Right ventricle myocardium superior (tissue), 1 donor: ENCODE measurements around the gene ESPNL. TPM values are rescaled to one million over a fixed set of nuclear protein-coding genes. Genes with fewer than 3 reads are reported as not detected.

Experiments used
- ATAC-seq: fragments of 200-7000 bp; cut with Tn5 transposase; one replicate; pipeline ENCODE4 v1.9.1; 2020; ENCODE audit warnings: mild to moderate bottlenecking; ENCODE audit not compliant: poor library complexity
- DNase-seq: peaks from one replicate; pipeline ENCODE4 v3.0.0-alpha.2; 2020
- intact Hi-C: fragments of 100-400 bp; cut with DNase I; formaldehyde crosslinking; loops from one replicate; pipeline ENCODE4 v1.11.2; 2022
- total RNA-seq: library from RNA; stranded (reverse); fragmentation: NEBNext Ultra II Directional; extraction: Animal tissue kit (Norgen Biotek cat#: 25700); gene quantifications from one replicate; pipeline ENCODE4 v1.2.1, GENCODE V29; 2021
- donor health status: DM: no; HTN: yes; CAD: no; lungs with severe emphysema.

ESPNL gene
- total RNA-seq, 1 donor from 2014 or later, result not detected

DNA sequence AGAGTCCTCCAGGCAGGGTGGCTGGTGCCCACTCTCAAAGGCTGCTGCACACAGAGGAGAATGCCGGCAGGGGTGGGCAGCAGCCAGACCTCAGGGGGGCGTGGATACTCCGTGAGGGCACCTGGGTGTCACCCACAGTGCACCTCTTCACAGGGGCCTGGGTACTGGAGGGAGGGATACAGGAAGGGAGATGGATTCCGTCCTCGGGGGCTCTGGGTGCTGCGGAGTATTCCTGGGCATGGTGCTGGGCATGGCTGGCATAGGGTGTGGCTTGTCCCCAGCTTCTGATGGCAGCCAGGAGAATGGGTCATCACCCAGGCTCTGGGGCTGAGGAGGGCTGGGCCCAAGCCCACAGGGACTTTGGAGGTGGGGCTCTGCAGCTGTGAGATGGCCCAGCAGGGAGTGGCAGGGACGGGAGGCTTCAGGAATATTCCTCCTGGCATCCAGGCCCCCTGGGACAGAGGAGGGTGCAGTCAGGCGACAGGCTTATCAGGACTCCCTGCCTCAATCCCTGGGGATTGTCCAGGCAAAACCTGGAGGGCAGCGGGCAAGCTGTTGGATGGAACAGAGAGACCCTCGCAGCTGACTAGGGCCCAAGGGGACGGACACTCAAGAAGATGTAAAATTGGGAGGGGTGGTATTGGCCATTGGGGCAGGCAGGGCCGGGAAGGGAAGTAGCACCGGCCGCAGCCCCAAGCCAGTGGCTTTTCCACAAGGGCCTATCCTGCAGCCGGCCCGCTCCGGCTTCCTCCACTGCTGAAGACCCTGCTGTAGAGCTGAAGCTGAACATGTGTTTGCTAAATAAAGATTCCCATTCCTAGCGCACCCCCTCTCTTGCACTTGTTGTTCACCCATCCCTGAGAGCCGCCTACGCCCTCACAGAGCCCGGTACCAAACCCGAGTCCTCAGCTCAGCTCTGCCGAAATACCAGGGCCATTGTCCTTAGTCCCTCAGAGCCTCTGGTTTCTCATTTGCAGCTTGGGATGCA lies 32.6 kb downstream of the ESPNL start:
- intact Hi-C loops, result no loop called here
- ATAC-seq, result no peak
- peak; percentile 31 for DNase-seq

DNA sequence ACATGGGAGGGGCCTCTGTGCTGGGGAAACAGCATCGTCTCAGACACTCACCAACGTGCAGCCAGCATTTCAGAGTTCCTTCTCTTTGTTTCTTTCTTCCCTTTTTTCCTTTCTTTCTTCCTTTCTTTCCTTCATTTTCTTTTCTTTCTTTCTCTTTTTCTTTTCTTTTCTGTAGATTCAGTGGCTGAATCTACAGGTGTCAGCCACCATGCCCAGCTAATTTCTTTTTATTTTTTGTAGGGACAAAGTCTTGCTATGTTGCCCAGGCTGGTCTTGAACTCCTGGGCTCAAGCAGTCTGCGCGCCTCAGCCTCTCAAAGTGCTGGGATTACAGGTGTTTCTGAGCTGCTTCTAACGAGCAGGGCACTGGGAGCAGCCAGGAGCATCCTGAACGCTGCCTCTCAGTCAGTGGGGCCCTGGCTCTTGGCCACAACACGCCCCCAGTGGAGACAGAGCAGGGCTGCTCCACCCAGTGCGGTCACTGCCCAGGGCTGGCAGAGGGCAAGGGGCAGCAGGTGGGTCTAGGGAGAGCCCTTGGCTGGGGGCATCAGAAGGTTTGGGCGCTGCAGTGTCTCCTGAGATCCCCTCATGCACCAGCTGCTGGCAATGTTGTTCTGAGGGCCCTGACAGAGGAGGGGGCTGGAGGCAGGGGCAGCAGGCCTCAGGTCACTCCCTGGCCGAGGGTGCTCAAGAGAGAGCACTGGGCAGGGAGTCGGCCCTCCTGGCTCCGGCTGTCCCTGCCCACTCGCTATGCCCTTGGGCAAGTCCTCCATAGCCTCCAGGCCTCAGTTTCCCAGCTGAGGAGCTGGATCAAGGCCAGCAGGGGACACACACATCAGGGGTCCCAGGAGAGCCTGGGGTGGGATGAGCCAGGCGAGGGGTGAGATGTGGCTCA lies 33.6 kb downstream of the ESPNL start:
- no peak for ATAC-seq

DNA sequence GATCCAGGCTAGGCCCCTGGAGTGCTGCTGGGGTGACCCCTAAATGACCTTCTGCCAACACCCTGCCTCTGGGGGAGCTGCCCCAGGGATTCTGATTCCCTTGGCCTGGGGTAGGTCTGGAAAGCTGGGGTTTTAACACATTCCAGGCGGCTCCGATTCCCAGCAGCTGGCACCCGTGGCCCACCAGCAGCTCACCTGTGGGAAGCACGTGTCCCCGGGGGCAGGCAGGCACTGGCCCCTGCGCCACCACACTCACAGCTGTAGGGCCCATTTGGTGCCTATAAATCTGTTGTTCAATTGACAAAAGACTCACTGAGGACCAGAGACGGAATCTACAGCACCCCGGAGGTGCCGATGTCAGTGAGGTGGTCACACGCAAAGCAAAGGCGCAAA lies 34.2 kb downstream of the ESPNL start:
- ATAC-seq, result no peak
- intact Hi-C loops, result no loop called here
- DNase-seq, result peak; percentile 33

More for the DNA sequence above, 33.6 kb downstream of the ESPNL start:
- peak; percentile 32 for DNase-seq
- intact Hi-C loops, result no loop called here

DNA sequence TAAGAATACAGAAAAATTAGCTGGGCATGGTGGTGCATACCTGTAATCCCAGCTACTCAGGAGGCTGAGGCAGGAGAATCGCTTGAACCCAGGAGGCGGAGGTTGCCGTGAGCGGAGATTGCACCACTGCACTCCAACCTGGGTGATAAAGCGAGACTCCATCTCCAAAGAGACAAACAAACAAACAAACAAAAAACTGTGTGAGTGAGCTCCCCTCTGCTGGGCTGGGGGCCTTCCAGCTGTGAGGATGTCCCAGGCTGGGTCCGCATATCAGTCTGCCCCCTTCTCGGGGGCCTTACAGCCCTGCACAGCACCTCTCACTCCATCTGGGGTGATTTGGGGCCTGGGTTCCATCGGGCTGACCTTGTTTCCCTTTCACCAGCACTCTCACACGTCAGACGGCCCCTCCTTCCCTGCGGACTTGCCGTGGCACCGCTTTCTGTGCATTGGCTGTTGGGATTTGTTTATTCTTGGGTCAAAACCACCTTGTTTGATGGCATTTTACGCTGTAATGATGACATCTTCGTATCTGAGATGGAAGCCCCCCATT lies 35.5 kb downstream of the ESPNL start:
- no peak for ATAC-seq

DNA sequence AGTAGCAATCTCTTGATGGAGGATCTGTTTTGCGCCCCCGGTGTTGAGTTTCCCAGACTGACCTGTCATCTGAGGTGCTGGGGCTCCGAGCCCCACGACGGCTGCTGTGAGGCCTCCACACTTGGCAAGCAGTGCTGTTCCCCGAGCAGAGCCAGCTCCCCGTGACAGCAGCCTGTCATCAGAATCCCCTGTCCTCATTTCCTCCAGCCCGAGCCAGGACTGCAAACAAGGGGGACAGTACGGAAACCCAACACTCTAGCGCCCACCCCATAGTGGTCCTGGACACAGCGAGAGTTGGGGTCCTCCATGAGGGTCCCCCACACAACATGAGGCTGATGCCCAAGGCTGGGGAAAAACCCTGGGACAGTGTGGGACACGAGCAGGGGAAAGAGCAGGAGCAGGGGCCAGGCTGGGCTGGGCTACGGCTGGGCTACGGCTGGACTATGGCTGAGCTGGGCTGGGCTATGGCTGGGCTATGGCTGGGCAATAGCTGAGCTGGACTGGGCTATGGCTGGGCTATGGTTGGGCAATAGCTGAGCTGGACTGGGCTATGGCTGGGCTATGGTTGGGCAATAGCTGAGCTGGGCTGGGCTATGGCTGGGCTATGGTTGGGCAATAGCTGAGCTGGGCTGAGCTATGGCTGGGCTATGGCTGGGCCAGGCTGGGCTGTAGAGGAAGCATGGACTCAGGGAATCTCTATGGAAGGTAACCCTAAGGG lies 36.8 kb downstream of the ESPNL start:
- ATAC-seq, result peak; percentile 10
- intact Hi-C loops, result no loop called here
- peak; percentile 77 for DNase-seq

More for the DNA sequence above, 35.5 kb downstream of the ESPNL start:
- peak; percentile 15 for DNase-seq
- intact Hi-C loops, result no loop called here

DNA sequence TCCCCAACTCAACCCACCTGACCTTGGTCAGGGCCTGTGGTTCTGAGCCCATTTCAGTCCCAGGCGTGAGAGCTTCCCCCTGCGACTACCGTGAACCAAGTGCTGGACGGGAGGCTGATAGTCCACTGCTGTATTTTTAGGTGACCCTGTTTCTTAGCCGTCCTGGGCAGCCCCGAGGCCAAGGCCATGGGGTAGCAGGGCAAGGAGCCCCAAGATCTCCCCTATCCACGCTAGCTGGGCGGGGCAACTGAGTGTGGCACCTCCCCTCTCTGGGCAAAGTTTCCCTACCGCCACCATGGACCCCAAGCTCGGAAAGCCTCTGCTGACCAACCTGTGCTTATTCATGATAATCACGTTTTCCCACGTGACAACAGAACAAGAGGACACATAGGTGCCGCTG lies 37.7 kb downstream of the ESPNL start:
- ATAC-seq, result no peak

DNA sequence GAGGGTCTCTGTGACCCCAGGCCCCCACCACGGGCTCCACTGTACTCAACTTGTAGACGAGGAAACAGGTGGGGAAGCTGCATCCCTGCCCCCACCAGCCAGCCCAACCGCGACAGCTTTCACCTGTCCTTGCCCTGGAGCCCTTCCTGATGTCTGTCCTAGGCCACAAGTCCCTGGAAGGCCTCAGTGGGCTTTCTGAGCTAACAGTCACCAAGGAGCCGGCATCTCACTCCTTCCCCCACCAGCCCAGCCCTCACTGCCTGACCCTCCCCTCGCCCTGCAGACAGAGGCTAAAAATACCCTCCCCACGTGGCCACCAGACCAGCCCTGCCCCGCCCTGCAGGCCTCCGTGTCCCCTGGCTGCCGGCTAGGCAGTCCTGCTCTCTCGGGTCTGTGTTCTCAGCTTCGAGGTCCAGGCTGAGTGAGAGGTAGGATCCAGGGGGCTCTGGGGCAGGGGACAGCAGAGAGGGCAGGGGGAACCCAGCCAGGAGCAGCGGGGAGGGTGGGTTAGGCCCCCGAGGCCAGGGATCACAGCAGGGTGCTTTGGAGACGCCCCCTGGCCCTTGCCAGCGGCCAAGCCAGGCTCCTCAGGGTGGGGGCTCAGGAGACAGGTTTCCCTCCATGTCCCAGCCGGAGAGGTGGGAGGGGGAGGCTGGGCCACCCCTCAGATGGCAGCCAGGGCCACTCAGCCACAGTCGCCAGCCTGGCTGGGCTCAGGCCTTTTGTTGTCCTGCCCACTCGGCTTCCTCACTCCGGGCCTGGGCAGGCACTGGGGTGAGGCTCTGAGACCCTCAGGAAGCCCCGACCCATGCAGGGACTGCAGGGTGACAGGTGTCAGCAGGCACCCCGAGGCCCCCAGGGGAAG lies 38.4 kb downstream of the ESPNL start, which contains the start of gene KLHL30:
KLHL30 (plus strand) TSS at position 338 of the 865 bp plus-strand sequence. CDS start 2,087 bp downstream, outside the sequence.
- intact Hi-C loops, result no loop called here
- ATAC-seq, result peak; percentile 88
- peak; percentile 78 for DNase-seq

More for the DNA sequence above, 37.7 kb downstream of the ESPNL start:
- intact Hi-C loops, result no loop called here
- DNase-seq, result no peak

DNA sequence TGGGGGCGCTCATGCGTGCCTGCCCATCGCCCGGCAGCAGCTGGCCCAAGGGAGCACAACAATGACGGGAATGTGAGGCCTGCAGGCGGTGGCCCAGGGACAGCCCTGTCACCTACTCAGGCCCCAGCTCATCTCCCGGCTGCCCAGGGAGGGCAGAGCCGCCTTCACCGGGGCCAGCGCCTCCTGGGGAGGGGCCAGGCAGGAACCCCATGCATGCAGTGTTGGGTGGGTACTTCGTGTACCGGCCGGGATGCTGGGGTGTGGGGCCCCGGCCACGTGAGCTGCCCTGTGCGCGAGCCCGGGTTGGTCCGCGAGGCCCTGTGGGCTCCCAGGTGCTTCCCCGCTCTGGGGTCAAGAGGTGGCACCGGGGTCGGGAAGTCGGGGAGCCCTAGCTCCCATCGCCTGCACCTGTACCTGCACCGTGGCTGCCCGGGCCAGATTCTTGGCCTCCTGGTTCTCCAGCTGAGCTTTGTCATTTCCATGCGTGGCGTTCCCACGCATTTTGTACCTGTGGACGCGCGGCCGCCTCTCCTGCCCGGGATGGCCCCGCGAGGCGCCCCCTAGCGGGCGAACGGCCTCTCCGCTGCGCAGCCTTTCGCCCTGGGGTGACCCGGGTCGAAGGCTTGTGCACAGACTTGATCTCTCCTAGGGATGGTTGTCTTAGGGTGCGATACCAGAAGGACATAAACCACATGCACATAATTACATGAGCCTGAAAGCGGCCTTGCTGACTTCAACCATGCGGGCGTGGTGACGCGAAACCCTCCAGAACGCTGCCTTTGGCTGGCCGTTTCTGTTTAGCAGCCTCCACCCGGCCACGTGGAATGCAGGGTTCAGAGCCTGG lies 39.3 kb downstream of the ESPNL start:
- ATAC-seq, result peak; percentile 62
- intact Hi-C loops, result loop anchor here (10.0 kb wide), 1 partner anchor 285 kb away; the partner anchor contains the start of gene RAMP1
- DNase-seq, result no peak

DNA sequence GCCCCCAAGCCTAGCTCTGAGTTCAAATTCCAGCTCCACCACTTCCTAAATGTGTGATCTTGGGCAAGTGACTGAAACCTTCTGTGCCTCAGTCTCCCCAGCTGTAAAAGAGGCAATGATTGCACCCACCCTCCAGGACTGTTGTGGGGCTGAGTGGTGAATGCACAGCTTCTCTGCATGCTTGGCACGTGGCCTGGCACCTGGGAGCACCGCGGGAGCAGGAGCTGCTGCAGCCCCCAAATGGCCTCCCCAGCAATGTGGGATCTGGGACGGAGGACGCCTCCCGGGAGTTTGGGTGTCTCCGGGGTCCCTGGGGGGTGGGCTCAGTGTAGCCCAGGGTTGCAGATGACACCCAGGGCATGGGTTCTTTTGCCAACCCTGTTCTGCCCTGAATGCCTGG lies 39.9 kb downstream of the ESPNL start:
- intact Hi-C loops, result loop anchor here (10.0 kb wide), 1 partner anchor 285 kb away; the partner anchor contains the start of gene RAMP1
- no peak for ATAC-seq

DNA sequence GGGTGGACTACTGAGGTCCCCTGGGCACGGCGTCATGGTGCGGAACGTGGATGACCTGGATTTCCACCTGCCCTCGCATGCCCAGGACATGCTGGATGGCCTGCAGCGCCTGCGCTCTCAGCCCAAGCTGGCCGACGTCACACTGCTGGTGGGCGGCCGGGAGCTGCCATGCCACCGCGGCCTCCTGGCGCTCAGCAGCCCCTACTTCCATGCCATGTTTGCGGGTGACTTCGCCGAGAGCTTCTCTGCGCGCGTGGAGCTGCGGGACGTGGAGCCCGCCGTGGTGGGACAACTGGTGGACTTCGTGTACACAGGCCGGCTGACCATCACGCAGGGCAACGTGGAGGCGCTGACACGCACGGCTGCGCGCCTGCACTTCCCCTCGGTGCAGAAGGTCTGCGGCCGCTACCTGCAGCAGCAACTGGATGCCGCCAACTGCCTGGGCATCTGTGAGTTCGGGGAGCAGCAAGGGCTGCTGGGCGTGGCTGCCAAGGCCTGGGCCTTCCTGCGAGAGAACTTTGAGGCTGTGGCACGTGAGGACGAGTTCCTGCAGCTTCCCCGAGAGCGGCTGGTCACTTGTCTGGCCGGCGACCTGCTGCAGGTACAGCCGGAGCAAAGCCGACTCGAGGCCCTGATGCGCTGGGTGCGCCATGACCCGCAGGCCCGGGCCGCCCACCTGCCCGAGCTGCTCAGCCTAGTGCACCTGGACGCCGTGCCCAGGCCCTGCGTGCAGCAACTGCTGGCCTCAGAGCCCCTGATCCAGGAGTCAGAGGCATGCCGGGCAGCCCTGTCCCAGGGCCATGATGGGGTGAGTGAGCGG lies 40.8 kb downstream of the ESPNL start:
- ATAC-seq, result no peak
- intact Hi-C loops, result loop anchor here (10.0 kb wide), 1 partner anchor 286 kb away; the partner anchor contains the start of gene RAMP1
- no peak for DNase-seq

More for the DNA sequence above, 39.9 kb downstream of the ESPNL start:
- no peak for DNase-seq

DNA sequence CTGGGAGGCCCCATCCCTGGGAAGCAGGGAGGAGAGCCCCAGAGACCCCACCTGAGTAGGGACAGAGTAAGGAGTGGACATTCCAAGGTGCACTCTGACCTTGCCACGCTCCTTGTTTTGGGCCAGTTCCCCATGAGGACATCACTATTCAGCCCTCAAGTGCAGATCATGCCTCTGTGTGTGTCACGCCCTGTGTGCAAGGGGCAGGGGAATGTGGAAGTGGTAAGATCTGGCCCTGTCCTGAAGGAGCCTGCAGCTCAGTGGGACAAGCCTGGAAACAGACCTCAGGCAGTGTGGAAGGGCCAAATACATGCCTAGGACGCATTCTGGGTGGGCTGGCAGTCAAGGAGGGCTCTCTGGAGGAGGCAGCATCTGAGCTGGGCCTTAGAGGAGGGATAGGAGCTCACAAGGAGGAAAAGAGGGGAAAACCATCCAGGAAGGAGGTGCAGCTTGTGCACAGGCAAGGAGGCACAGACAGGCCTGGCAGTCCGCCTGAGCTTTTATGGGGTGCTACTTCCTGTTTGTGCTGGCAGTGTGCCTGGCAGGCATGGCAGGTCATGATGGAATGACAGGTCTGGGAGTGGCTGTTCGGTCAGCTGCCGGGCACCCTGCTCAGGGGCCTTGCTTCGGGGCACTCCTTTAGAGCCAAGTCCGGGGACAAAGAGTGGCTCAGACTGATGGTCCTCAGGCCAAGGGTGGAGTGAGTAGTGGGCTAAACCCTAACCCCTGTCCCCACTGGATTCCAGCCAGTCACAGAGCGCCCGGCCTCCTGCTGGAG lies 41.6 kb downstream of the ESPNL start:
- ATAC-seq, result no peak
- intact Hi-C loops, result loop anchor here (10.0 kb wide), 1 partner anchor 287 kb away; the partner anchor contains the start of gene RAMP1
- DNase-seq, result no peak

DNA sequence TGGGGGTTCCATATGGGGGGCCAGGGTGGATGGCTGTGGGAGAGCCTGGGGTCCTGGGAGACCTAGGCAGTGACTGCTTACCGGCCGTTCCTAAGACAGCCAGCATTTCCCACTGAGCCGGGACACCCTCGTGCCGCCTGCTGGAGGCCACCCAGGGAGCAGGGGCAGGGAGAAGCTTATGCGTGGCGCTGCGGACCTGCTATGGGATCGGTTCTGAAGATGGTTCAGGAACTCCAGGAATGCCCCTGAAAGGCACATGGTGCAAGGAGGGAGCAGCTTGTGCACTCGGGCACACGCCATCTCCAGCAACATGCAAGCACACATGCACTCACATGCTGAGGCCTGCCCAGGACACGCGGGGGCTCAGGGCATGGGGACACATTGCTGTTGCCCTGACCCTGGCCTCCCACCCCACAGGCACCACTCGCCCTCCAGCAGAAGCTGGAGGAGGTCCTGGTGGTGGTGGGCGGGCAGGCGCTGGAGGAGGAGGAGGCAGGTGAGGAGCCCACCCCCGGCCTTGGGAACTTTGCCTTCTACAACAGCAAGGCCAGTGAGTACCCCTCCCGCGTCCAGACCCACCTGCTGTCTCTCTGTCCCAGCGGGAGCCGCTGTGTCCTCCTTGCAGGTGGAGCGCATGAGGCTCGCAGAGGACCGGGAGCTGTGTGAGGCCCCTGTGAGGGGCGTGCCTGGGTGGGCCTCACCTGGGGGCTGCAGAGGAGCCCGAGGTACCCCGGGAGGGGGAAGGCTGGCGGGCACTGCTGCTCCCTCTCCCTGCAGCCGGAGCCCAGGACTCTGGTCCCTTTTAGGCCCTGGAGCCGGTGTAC lies 42.5 kb downstream of the ESPNL start:
- intact Hi-C loops, result loop anchor here (10.0 kb wide), 1 partner anchor 288 kb away; the partner anchor contains the start of gene RAMP1
- DNase-seq (no peak), ATAC-seq (no peak)

DNA sequence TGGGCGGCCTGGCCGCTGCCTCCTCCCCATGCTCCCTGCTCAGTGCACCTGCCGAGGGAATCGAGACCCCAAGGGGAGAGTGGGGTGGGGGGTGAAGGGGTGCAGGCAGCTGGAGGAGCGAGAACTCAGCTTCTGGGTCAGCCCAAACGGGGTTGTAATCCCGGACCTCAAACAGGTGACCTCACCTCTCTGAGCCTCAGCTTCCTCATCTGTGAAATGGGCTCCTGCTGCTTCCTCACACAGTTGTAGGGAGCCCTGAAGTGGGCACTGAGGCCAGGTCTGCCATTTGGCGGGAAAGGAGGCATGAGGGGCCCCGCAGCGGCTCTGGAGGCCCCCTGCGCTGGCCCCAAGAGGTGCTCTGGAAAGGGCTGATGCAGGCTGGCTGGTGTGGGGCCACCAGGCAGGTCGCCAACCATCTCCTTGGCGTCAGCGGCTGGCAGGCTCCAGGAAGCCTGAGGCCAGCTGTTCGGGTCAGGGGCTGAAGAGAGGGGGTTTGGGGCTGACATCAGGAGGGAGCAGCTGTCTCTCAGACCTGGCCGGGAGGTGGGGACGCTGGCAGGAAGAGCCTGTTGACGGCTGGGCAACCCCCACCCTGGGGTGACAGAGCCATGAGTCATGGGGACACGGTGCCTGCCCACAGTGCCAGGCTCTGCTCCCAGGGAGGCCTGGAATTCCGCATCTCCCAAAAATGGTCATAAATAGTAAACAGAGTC lies 43.3 kb downstream of the ESPNL start:
- DNase-seq, result peak; percentile 67
- intact Hi-C loops, result loop anchor here (10.0 kb wide), 1 partner anchor 289 kb away; the partner anchor contains the start of gene RAMP1

More for the DNA sequence above, 43.3 kb downstream of the ESPNL start:
- peak; percentile 53 for ATAC-seq
